22Rv1 (cell line): ENCODE results near the gene CAPN7.

Experiments used
- H3K27ac ChIP-seq: fragments of 450-650 bp; 2 replicates; pipeline ENCODE4 v1.5.1; 2017
- ZFX ChIP-seq: fragments of 450-650 bp; IDR thresholded peaks from 2 replicates; pipeline ENCODE4 v1.6.1; 2017; ENCODE audit warnings: antibody characterized with exemption, borderline replicate concordance
- TF ChIP-seq, protein P1 (sequence below): fragments of 450-650 bp; IDR thresholded peaks from 2 replicates; pipeline ENCODE4 v1.5.1; 2017; ENCODE audit warnings: mild to moderate bottlenecking

The CAPN7 gene

DNA sequence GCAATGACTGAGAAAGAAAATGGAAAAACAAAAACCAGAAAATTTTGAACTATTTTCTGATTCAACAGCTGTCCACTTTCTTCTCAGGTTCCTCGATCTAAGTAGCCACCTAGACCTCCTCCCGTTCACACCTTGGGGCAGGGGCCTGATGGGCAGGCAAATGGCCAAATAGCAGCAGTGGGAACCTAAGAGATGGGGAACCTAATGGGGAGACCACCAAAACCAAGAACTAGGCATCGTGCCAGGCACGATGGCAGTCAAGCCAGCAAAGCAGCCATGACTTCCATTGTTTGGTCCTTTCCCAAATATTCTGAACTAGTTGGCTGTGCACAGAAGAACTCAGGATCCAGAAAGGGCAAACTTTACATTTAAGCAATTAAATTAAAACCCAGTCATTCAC lies 57.1 kb downstream of the CAPN7 start:
- TF ChIP-seq, protein P1, sequence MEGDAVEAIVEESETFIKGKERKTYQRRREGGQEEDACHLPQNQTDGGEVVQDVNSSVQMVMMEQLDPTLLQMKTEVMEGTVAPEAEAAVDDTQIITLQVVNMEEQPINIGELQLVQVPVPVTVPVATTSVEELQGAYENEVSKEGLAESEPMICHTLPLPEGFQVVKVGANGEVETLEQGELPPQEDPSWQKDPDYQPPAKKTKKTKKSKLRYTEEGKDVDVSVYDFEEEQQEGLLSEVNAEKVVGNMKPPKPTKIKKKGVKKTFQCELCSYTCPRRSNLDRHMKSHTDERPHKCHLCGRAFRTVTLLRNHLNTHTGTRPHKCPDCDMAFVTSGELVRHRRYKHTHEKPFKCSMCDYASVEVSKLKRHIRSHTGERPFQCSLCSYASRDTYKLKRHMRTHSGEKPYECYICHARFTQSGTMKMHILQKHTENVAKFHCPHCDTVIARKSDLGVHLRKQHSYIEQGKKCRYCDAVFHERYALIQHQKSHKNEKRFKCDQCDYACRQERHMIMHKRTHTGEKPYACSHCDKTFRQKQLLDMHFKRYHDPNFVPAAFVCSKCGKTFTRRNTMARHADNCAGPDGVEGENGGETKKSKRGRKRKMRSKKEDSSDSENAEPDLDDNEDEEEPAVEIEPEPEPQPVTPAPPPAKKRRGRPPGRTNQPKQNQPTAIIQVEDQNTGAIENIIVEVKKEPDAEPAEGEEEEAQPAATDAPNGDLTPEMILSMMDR = no peak
- no peak for TF ChIP-seq ZFX
- H3K27ac ChIP-seq = no peak overlapping the region

DNA sequence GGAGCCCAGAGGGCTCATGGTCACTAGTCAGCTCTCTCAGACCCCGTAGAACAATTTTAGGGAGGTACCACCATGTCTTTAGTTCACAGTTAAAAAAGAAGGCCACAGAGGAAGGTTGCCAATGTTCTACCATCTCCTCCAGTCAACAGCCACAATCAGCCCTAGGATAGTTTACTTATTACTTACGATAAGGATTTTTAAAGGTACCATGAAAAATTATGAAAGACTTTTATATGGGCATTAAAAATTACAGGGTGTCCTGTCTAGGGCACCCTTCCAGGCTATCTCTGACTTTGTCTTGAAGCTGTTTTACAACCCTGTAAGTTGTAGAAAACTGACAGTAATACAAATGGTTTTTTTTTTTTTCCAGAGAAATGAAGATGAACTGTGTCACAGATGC lies 57.9 kb downstream of the CAPN7 start:
- H3K27ac ChIP-seq = no peak overlapping the region
- TF ChIP-seq, protein P1 = no peak
- no peak for TF ChIP-seq ZFX

DNA sequence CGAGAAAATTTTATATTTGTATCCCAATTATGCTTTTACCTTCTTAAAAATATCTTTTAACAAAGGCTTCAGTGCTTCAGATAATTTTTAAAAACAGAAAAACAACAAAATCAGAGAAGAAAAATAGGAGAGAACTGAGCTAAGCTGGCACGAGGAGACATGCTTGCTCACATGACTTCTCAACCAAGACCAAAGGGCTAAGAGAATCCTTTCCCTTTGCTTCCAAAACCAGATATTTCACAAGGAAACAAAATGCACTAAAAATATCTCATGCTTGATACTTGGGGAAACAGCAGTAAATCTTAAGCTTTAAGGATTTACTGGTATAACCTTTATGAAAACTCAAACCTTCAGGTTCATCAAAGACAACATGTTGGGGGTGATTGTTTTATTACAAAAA lies 58.4 kb downstream of the CAPN7 start:
- H3K27ac ChIP-seq = no peak overlapping the region
- TF ChIP-seq, protein P1 = no peak
- TF ChIP-seq ZFX = no peak

GRCh38 chr3:15265655-15266509 lies 59.8 kb downstream of the CAPN7 start:
- TF ChIP-seq ZFX = no peak
- TF ChIP-seq, protein P1 = no peak
- H3K27ac ChIP-seq = no peak overlapping the region

GRCh38 chr3:15266510-15267376 lies 60.7 kb downstream of the CAPN7 start:
- no peak overlapping the region for H3K27ac ChIP-seq
- TF ChIP-seq, protein P1 = no peak
- no peak for TF ChIP-seq ZFX

DNA sequence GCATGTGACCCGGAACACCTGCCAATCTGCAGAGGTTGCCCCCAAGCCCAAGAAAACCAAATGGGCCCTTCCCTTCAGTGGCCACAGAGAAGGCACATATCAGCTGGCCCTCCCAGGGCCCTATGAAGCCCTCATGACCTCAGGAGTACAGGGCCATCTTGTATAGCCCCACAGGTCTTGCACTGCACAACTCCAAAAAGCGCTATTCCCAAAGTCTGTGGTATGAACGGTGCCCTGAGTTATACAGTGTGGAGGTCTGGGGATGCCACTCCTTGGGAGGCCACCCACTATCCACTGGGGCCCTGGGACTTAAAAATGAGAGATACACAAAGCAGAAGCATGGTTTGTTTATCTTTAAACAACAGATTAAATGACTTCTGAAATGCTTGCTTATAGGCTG lies 61.5 kb downstream of the CAPN7 start:
- TF ChIP-seq, protein P1 = no peak
- TF ChIP-seq ZFX = no peak
- H3K27ac ChIP-seq = no peak overlapping the region
